ENCODE results near the gene FBXW5.

DNA sequence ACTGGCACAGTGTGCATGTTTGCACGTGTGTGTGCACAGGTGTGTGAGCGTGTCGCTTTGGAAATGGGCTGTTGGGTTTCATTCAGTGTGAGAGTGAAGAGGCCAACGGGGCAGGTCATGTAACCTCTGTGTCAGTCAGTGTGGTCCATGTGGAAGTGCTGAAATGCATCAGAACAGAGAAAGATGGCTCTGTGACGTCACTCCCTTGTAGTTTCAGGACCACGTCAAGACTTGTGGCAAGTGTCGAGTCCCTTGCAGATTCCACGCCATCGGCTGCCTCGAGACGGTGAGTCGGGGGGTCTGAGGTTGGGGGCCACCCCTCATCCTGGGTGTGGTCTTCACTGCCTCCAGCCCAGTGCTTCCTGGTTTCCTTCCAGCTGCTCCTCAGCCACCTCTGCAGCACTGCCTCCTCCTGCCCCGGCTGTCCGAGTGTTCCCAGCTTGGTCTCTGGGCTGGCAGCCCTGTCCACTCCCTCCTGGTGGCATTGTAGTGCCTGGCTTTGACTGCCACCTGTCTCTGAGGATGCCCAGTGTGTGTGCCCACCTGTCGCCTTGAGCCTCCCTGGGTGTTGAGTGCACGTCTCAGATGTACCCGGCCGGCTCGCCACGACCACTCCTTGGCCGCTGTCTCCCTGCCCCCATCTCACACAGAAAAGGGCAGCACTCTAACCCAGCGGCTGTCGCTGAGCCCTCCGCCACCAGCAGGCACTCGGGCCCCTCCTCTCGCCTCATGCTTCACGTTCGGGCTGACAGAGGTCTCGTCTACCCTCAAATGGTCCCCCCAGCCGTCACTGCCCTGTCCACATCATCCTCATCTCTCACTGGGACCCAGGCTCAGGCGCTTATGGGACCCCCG, 28.0 kb downstream of the FBXW5 start:
- TF ChIP-seq ZNF232 (CRISPR knock-in tag; IDR thresholded peaks at IDR 0.05) (no peak), SP1 (CRISPR knock-in tag; conservative IDR thresholded peaks at IDR 0.05) (no peak), JUN (CRISPR knock-in tag; IDR thresholded peaks at IDR 0.05) (no peak), NR1H2 (CRISPR knock-in tag; IDR thresholded peaks at IDR 0.05) (no peak), MYBL2 (CRISPR knock-in tag; IDR thresholded peaks at IDR 0.05) (no peak), RELA (CRISPR knock-in tag; IDR thresholded peaks at IDR 0.05; ENCODE audit: borderline replicate concordance) (no peak), CREM (CRISPR knock-in tag; IDR thresholded peaks at IDR 0.05) (no peak), NR2C2 (CRISPR knock-in tag; IDR thresholded peaks at IDR 0.05) (no peak), FOXJ3 (CRISPR knock-in tag; IDR thresholded peaks at IDR 0.05; ENCODE audit: borderline replicate concordance) (no peak), KAT7 (CRISPR knock-in tag; IDR thresholded peaks at IDR 0.05; ENCODE audit: borderline replicate concordance) (no peak)
- TF ChIP-seq, protein P1, sequence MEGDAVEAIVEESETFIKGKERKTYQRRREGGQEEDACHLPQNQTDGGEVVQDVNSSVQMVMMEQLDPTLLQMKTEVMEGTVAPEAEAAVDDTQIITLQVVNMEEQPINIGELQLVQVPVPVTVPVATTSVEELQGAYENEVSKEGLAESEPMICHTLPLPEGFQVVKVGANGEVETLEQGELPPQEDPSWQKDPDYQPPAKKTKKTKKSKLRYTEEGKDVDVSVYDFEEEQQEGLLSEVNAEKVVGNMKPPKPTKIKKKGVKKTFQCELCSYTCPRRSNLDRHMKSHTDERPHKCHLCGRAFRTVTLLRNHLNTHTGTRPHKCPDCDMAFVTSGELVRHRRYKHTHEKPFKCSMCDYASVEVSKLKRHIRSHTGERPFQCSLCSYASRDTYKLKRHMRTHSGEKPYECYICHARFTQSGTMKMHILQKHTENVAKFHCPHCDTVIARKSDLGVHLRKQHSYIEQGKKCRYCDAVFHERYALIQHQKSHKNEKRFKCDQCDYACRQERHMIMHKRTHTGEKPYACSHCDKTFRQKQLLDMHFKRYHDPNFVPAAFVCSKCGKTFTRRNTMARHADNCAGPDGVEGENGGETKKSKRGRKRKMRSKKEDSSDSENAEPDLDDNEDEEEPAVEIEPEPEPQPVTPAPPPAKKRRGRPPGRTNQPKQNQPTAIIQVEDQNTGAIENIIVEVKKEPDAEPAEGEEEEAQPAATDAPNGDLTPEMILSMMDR (IDR thresholded peaks at IDR 0.05), result no peak
- TF ChIP-seq, protein P2, sequence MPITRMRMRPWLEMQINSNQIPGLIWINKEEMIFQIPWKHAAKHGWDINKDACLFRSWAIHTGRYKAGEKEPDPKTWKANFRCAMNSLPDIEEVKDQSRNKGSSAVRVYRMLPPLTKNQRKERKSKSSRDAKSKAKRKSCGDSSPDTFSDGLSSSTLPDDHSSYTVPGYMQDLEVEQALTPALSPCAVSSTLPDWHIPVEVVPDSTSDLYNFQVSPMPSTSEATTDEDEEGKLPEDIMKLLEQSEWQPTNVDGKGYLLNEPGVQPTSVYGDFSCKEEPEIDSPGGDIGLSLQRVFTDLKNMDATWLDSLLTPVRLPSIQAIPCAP (CRISPR knock-in tag; IDR thresholded peaks at IDR 0.05), result no peak

Measured in WTC11 (cell line).